GM04503 (cell line): ENCODE data around the gene EXOC6B.

Experiments used
- DNase-seq: peaks from one replicate; pipeline ENCODE4 v3.0.0-alpha.2; 2012; ENCODE audit warnings: low read depth

Gene EXOC6B

GRCh38 chr2:72144632-72145288 lies 681.1 kb downstream of the EXOC6B start:
- DNase-seq = no peak

DNA sequence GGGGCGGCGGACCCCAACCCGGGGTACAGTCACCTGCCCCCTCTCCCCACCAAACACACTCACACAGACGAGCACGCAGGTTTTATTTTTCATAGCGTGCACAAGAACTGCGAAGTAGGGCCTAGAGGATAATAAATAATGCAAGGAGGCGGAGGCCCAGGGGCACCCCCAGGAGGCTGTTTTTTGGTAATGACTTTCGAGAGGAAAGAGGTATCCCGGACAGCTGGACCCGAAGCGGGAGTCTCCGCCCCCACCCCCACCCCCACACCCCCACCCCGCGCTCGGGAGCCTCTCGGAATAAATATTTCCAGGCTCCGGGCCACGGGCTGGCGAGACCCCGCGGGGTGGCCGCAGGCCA lies 681.6 kb downstream of the EXOC6B start:
- no peak for DNase-seq

- DNase-seq = no peak
Observed at GRCh38 chr2:72143441-72144273, 682.2 kb downstream of the EXOC6B start.

DNA sequence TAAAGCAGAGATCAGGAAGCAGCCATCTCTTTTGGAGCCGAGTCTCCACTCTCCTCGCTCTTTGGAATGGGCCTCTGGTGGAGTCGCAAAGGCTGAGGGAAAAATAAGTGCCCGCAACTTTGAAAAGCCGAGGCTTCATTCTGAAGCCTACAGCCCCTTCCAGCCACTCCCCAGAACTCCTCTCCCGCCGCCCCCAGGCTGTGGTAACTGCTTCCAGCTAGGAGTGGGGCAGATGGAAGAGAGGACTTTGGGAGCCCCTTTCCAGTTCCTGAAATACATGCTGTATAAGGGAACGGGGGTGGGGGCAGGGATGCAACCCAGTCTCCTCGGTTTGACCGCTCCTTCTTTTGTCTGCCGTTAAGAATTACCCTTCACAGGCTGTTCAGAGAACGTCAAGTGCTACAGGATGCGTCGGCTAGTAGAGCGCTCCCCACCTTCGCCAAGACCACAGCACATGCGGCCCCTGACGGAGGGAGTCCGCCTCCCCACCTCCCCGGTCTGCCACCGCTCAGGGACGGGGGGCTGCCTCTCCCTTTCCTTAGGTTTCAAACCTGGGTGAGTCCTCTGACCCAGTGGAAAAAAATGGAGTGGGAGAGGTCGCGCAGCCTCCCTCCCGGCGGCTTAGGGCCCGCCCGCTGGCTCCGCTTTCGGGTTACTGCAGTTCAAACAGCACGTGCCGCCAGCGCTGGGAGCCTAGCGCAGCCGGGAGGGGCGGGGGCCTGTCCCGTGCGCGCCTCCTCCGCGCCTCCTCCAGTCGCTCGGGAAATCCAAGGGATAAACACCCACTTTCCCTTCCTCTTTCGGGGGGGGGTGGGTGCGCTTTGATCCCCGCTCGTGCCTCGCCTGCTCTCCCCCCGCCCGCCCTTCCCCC lies 683.0 kb downstream of the EXOC6B start:
- no peak for DNase-seq

GRCh38 chr2:72141881-72142451 lies 683.9 kb downstream of the EXOC6B start:
- no peak for DNase-seq

DNA sequence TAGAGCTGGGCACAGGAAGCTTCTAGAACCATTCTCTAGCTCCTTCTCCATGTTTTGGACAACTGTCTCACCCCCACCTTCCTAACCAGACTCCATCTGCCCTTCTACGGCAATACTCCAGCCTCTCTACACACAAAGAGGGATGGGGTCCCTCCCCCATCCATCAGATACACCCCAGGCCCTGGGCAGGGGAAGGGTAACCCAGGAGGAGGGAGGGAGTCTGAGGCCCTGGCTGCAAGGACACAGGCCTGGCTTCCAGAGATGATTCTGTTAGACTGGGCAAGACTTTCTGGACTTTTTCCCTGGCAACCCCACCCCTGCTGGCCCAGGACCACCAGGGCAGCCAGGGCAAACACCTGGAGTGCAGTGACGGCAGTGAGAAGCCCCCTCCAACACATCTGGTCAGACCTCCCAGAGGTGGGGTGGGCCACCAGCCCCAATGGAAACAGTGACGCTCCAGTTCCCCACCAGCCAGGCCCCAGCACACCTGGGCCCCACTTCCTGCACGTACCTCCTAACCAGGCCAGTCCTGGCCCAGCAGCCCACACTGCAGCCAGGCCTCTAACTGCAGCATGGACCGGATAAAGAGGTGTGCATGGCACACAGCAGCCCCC lies 684.7 kb downstream of the EXOC6B start:
- no peak for DNase-seq

DNA sequence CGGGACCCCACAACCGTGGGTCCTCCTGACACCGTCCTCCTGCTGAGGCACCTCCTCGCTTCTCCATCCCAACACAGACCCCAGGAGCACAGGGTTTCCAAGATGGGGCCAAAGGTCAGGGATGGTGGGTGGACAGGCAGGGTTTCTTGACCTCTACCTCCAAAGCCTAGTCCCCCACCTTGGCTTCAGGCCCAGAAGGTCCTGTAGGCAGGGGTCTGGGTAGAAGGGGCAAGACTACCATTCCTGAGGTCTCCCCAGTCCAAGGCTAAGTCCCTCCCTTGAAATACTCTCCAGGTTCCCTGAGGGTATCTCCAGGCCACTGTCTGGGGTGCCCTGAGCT lies 685.2 kb downstream of the EXOC6B start:
- DNase-seq = no peak

DNA sequence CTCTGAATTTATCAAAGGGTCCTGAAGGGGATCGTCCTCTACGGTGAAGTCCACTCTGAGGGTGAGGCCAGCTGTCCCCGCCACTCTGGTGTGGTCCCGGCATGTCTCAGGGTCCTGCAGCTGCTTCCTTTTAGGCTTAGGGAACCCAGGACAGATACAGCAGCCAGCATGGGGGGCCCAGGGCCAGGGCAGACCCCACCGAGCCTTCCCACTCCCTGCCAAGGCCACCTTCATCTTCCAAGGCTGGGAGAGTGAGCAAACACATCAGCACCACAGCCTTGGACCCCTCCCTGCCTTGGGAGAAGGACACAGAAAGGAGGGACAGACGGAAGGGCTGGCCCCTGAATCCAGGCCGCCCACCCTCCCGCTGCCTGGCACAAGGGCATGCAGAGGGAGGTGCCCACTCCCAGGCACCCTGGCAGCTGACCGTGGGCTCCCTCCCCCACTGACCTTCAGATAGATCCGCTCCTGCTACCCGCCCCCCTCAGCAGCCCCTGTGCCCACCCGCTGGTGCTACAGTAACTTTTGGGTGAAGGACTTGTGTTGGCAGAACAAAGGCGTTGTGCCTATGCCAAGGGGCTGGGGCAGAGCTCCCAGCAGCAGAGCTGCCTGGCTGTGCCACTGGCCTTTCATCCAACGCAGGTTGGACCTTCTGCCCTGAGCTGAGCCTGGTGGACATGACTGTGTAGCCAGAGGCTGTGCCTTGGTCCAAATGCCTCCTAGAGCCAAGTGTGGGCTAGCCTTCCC lies 685.8 kb downstream of the EXOC6B start:
- DNase-seq = no peak

DNA sequence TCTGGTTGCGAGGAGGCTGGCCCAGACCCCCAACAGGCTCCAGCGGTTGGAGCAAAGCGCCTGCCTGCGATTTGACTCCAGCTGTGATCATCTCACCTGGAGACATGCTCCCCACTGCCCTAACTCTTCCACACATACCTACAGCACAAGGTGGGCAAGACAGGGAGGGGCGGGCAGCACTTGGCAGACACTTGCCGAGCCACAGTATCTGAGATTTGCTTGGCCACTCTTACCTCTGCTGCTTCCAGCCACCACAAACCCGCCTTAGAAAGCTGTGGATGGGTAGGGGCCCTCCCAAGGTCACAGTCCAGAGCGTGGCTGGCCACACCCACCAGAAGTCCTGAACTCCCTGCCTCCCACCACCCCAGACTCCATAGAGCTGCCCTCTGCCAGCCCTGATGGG lies 686.4 kb downstream of the EXOC6B start:
- DNase-seq = no peak

DNA sequence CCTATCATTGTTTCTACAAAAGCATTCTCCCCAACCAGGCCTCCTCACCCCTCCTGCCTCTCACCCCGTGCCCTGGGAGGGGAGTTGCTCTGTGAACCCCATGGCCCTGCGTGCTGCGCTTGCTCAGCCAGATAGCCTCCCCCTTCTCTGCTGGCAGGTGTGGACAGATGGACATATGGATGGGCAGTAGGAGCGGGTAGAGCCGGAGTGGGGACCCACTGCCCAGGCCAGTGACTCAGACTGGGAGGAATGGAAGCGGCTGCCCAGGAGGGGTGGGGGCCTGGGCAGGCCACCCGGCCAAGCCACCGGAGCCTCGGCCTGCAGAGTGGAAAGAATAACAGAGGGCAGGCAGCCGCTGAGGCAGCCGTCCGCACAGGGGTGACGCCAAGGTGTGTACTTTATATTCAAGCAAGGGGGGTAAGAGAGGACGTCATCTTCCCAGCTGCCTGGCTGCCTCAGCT lies 686.9 kb downstream of the EXOC6B start:
- DNase-seq = no peak

GRCh38 chr2:72138011-72138881 lies 687.6 kb downstream of the EXOC6B start:
- DNase-seq = no peak

GRCh38 chr2:72137498-72138010 lies 688.3 kb downstream of the EXOC6B start:
- no peak for DNase-seq

- DNase-seq = no peak
Observed at GRCh38 chr2:72136933-72137497, 688.8 kb downstream of the EXOC6B start.

- no peak for DNase-seq
Observed at GRCh38 chr2:72136331-72136730, 689.5 kb downstream of the EXOC6B start.

DNA sequence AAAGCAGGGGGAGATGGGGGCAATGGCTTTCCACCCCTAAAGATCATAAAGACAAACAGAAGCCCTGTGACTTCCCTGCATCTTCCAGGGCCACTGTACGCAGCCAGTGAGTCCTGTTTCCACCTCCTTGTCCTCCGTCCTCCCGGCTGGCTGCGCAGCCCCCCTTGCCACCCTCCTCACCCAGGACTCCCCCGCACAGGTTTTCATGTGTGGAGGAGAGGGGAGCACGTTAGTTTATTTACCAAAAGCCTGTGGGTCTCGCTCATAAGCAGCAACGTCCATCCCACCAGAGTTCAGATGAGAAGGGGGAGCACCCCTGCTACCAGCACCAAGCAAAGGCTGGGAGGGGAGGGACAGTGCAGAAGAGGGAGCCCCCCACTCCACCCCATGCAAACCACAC lies 689.9 kb downstream of the EXOC6B start:
- DNase-seq = no peak

GRCh38 chr2:72134997-72135800 lies 690.6 kb downstream of the EXOC6B start:
- DNase-seq = no peak

DNA sequence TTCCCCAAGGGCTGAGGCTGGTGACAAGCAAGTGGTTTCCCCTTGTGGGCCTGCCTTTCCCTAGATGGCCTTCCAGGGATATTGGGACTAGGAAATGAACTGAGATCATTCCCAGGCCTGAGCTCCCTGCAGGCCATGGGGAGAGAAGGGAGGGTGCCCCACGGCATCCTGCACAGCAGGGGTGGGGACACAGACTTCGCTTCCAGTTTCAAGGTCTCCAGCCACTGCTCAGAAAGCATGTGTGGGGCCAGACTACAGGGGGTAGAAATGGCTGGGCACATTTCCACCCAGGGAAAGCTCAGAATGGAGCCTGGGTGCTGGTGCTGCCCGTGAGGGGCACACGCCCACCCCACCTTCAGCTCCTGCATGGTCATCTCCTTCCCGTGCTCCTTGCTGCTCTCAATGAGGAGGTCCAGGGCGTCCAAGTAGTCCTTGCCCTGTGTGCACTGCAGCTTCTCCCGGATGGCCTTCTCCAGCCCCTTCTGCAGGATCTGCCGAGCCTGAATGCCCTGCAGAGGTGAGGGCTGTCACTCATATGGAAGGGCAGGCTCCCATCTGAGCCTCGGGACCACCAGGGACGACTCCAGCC lies 691.3 kb downstream of the EXOC6B start:
- no peak for DNase-seq

DNA sequence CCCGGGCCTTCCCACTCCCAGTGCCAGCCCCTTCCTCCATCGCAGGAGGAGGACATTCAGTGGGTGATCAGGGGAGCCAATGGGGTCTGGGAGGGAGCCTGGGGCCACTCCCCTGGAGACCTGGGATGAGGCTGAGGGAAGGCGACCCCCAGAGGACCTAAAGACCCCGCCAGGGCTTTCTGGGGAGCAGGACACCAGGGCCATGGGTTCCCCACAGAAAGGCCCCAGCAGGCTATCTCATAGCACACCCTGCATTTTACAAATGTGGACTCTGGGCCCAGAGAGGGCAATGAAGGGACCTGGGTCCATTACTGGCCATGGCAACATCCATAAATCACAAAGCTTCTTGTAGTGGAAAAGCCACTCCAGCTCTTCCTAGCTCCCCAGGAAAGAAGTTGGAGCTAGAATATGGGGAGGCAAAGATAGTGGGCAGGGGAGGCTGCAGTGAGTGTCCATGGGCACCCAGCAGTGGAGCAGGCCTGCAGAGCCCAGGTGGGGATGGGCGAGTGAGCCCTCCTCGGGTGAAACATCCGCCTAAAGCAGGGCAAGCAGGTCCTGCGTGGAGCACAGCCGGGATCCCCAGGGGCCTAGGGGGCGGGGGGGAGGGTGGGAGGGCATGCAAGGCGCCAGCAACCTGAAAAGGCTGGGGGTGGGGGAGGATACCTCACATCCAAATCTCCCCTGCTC lies 692.0 kb downstream of the EXOC6B start:
- no peak for DNase-seq
